Endothelial cell of umbilical vein (primary cell): ENCODE results near the gene ATP13A2. TPM values are rescaled to one million over a fixed set of nuclear protein-coding genes. Genes with fewer than 3 reads are reported as not detected.

Source experiments
- BruUV-seq: library from RNA; stranded (reverse); fragments of 400-500 nt; replicated peaks from 2 replicates; lab custom pipeline; 2021; lab: Mats Ljungman, UMichigan
- CTCF ChIA-PET: fragments of 300-600, 350-600 bp; sonication (Branson Sonifier 250); formaldehyde crosslinking; loops from one replicate; lab custom pipeline; 2021; ENCODE audit warnings: antibody characterized with exemption, inconsistent platforms; lab: Charles Lee
- POLR2A ChIA-PET: fragments of 300-600, 350-600 bp; sonication (Branson Sonifier 250); formaldehyde crosslinking; loops from one replicate; lab custom pipeline; 2021; ENCODE audit warnings: antibody characterized with exemption, inconsistent platforms; lab: Charles Lee
- DNase-seq: peaks from one replicate; pipeline ENCODE4 v3.0.0-alpha.2; 2011; ENCODE audit warnings: low read depth, low spot score
- FAIRE-seq: peaks from 2 replicates; lab custom pipeline; 2011; peaks lifted over from hg19 to GRCh38; lab: Jason Lieb, UNC
- H2AFZ ChIP-seq: 2 replicates; pipeline ENCODE4 v1.6.0; 2012; ENCODE audit warnings: low read depth, low read length, control low read depth, inconsistent platforms
- H3K27ac ChIP-seq: 2 replicates; pipeline ENCODE4 v1.5.1; 2011; ENCODE audit warnings: low read depth, mild to moderate bottlenecking, control low read depth, low read length, moderate library complexity; ENCODE audit not compliant: insufficient read depth
- H3K27me3 ChIP-seq, 2 experiments: 2 replicates each; pipeline versions ENCODE4 v1.6.0 to v1.6.1; 2011; ENCODE audit warnings: low read length in 2 of 2, mixed read lengths in 1 of 2; ENCODE audit not compliant: control insufficient read depth in 2 of 2, insufficient read depth in 2 of 2
- H3K36me3 ChIP-seq, 2 experiments: 2 replicates in 1 of 2; 3 replicates in 1 of 2; pipeline ENCODE4 v1.5.1; 2011; ENCODE audit warnings: low read length in 2 of 2, mild to moderate bottlenecking in 1 of 2, moderate library complexity in 1 of 2; ENCODE audit not compliant: control insufficient read depth in 2 of 2, insufficient read depth in 2 of 2; ENCODE audit errors: extremely low read depth in 1 of 2
- H3K4me1 ChIP-seq: 3 replicates; pipeline ENCODE4 v1.5.1; 2011; ENCODE audit warnings: mild to moderate bottlenecking, low read length; ENCODE audit not compliant: control insufficient read depth, insufficient read depth; ENCODE audit errors: extremely low read depth
- H3K4me2 ChIP-seq: 2 replicates; pipeline ENCODE4 v1.6.1; 2011; ENCODE audit warnings: low read length, control low read depth, mixed read lengths; ENCODE audit not compliant: insufficient read depth
- H3K4me3 ChIP-seq, 3 experiments: fragments of 200-600 bp in 1 of 3; sonication (generic), shearing (Covaris generic) in 1 of 3; replicated peaks in 1 of 3; 2 replicates each; pipeline ENCODE4 v1.5.1; 2011 to 2016; ENCODE audit warnings: control low read depth in 3 of 3, low read length in 3 of 3, mild to moderate bottlenecking in 2 of 3, inconsistent platforms in 1 of 3, low read depth in 1 of 3, moderate library complexity in 1 of 3; ENCODE audit not compliant: insufficient read depth in 1 of 3
- H3K79me2 ChIP-seq: 2 replicates; pipeline ENCODE4 v1.6.0; 2012; ENCODE audit warnings: low read length, inconsistent platforms; ENCODE audit not compliant: control insufficient read depth, insufficient read depth
- H3K9ac ChIP-seq: replicated peaks from 2 replicates; pipeline ENCODE3; 2011; ENCODE audit warnings: low read length, control low read depth; ENCODE audit not compliant: insufficient read depth; ENCODE audit errors: extremely low read depth
- H3K9me1 ChIP-seq: replicated peaks from 3 replicates; pipeline ENCODE4 v1.6.0; 2011; ENCODE audit warnings: mild to moderate bottlenecking, low read length; ENCODE audit not compliant: control insufficient read depth, insufficient read depth; ENCODE audit errors: extremely low read depth
- H3K9me3 ChIP-seq: replicated peaks from 2 replicates; pipeline ENCODE4 v1.5.1; 2012; ENCODE audit warnings: low read length, inconsistent platforms; ENCODE audit not compliant: control insufficient read depth, insufficient read depth
- H4K20me1 ChIP-seq: replicated peaks from 2 replicates; pipeline ENCODE3; 2011; ENCODE audit warnings: mild to moderate bottlenecking, low read length; ENCODE audit not compliant: control insufficient read depth, insufficient read depth; ENCODE audit errors: extremely low read depth
- CTCF ChIP-seq, 2 donors: IDR thresholded peaks; 1 replicate in 1 of 2; 2 replicates in 1 of 2; pipeline ENCODE4 v1.5.1; 2011; ENCODE audit warnings: low read length in 2 of 2, mild to moderate bottlenecking in 2 of 2, moderate library complexity in 2 of 2, control low read depth in 1 of 2, inconsistent platforms in 1 of 2, low read depth in 1 of 2; ENCODE audit not compliant: insufficient read depth in 1 of 2; ENCODE audit errors: extremely low read depth in 1 of 2
- EZH2 ChIP-seq: IDR thresholded peaks from 2 replicates; pipeline ENCODE4 v1.6.1; 2012; ENCODE audit warnings: borderline replicate concordance, low read depth, mild to moderate bottlenecking, moderate library complexity, low read length, inconsistent platforms; ENCODE audit not compliant: severe bottlenecking
- FOS ChIP-seq: IDR thresholded peaks from 2 replicates; pipeline ENCODE4 v1.6.1; 2011; ENCODE audit warnings: mild to moderate bottlenecking, low read length, moderate library complexity, borderline replicate concordance; ENCODE audit not compliant: insufficient read depth
- GATA2 ChIP-seq: IDR thresholded peaks from 2 replicates; pipeline ENCODE4 v1.7.0; 2011; ENCODE audit warnings: low read depth, mild to moderate bottlenecking, moderate library complexity, mixed read lengths, low read length; ENCODE audit not compliant: insufficient read length, insufficient read depth
- JUN ChIP-seq: IDR thresholded peaks from 2 replicates; pipeline ENCODE4 v1.6.1; 2011; ENCODE audit warnings: borderline replicate concordance, low read depth; ENCODE audit not compliant: insufficient read length, insufficient read depth
- MAX ChIP-seq: IDR thresholded peaks from 2 replicates; pipeline ENCODE4 v1.6.1; 2011; ENCODE audit not compliant: insufficient read depth, insufficient read length
- MYC ChIP-seq: IDR thresholded peaks from one replicate; pipeline ENCODE4 v1.6.1; 2011; ENCODE audit warnings: mild to moderate bottlenecking, low read depth, low read length
- POLR2A ChIP-seq: IDR thresholded peaks from 2 replicates; pipeline ENCODE4 v1.6.1; 2012; ENCODE audit warnings: low read depth, mild to moderate bottlenecking, control low read depth, low read length
- POLR2AphosphoS5 ChIP-seq: IDR thresholded peaks from 2 replicates; pipeline ENCODE4 v1.6.1; 2012; ENCODE audit warnings: low read depth, mild to moderate bottlenecking, control low read depth, low read length, moderate library complexity; ENCODE audit not compliant: insufficient read depth
- dilution Hi-C: fragments of 300-500 bp; cut with MboI; formaldehyde crosslinking; loops from one replicate; pipeline ENCODE4 v1.15.0; 2019; ENCODE audit warnings: low sequenced_read_pairs; ENCODE audit not compliant: extremely low pct_ligation_motif_present
- intact Hi-C: fragments of 100-400 bp; cut with micrococcal nuclease; formaldehyde crosslinking; loops from one replicate; pipeline ENCODE4 v1.10.0; 2022
- polyA plus RNA-seq, 4 experiments: library from polyadenylated mRNA; depleted of rRNA in 3 of 4; stranded (reverse) in 3 of 4; unstranded in 1 of 4; fragments of >200 nt; gene quantifications; 2 replicates each; pipeline versions ENCODE4 v1.2.1 to v1.2.3, GENCODE V29; 2011 to 2012; ENCODE audit warnings: missing spikeins in 1 of 4
- total RNA-seq: library from RNA; stranded (reverse); gene quantifications from 2 replicates; pipeline ENCODE4 v1.2.3, GENCODE V29; 2021

Gene ATP13A2
- total and polyA plus RNA-seq, 2 donors (not counting 3 experiments of a cell fraction or from before 2014, with no cell fraction given), result 44.9 to 60.6 TPM

GRCh38 chr1:16978567-16979474, 32.9 kb downstream of the ATP13A2 start:
- TF ChIP-seq JUN, result no peak
- TF ChIP-seq EZH2, result no peak
- no peak for TF ChIP-seq POLR2A
- BruUV-seq, result no TSS peak
- Histone ChIP-seq H3K9me1 (no peaks in the 10 kb centered on the region), H2AFZ (no peak overlapping the region), H3K9me3 (no peaks in the 10 kb centered on the region), H3K9ac (peak overlapping the region; percentile 58), H3K27me3 (no peaks in the 10 kb centered on the region), H3K36me3 (peaks cover 0 to 22% of the 10 kb centered on the region in 2 experiments), H3K4me2 (peak overlapping the region; percentile 34), H3K4me1 (peaks cover 14% of the 10 kb centered on the region), H4K20me1 (no peaks in the 10 kb centered on the region), H3K27ac (no peak overlapping the region), H3K79me2 (no peaks in the 10 kb centered on the region), H3K4me3 (peak overlapping the region in 2 of 3 experiments; percentile 52 to 72)
- CTCF ChIA-PET, result interaction anchor here (0.6 to 4.5 kb wide), 7 partner anchors 9 to 67 kb away, joined by 3 to 25 read pairs (median 4); no protein-coding TSS in a partner anchor
- POLR2A ChIA-PET, result interaction anchor here (1.1 kb wide), 1 partner anchor 74 kb away, joined by 4 read pairs; no protein-coding TSS in a partner anchor
- intact Hi-C loops, result no loop called here
- DNase-seq, result peak; percentile 61
- dilution Hi-C loops, result no loop called here
- FAIRE-seq, result no peak

- CTCF ChIA-PET, result interaction anchor here (0.6 to 4.5 kb wide), 5 partner anchors 11 to 68 kb away, joined by 3 to 25 read pairs (median 5); no protein-coding TSS in a partner anchor
- no peak for FAIRE-seq
- intact Hi-C loops, result no loop called here
Measured at GRCh38 chr1:16978139-16978538, 33.6 kb downstream of the ATP13A2 start.

More at GRCh38 chr1:16978139-16978538, 33.6 kb downstream of the ATP13A2 start:
- no TSS peak for BruUV-seq
- no peaks in the 10 kb centered on the region for H3K27me3 ChIP-seq
- no peaks in the 10 kb centered on the region for H3K79me2 ChIP-seq
- dilution Hi-C loops, result no loop called here
- no peak overlapping the region for H3K9ac ChIP-seq
- no peak for TF ChIP-seq POLR2AphosphoS5
- TF ChIP-seq FOS, result no peak
- TF ChIP-seq POLR2A, result no peak
- no peak for TF ChIP-seq GATA2
- TF ChIP-seq JUN, result no peak
- no peak for TF ChIP-seq CTCF (IDR thresholded peaks at IDR 0.05; ENCODE audit: extremely low read depth in 1 of 2, insufficient read depth in 1 of 2, low read depth in 1 of 2, low read length in 2 of 2)
- TF ChIP-seq MYC, result no peak
- TF ChIP-seq MAX, result no peak
- TF ChIP-seq EZH2, result no peak
- peaks cover 14% of the 10 kb centered on the region for H3K4me1 ChIP-seq
- no peak overlapping the region for H3K4me2 ChIP-seq
- H4K20me1 ChIP-seq, result no peaks in the 10 kb centered on the region
- H3K9me1 ChIP-seq, result no peaks in the 10 kb centered on the region
- POLR2A ChIA-PET, result interaction anchor here (1.1 kb wide), 1 partner anchor 73 kb away, joined by 4 read pairs; no protein-coding TSS in a partner anchor
- no peak overlapping the region for H3K27ac ChIP-seq
- H3K4me3 ChIP-seq, result no peak overlapping the region
- no peak for DNase-seq
- no peak overlapping the region for H2AFZ ChIP-seq
- H3K9me3 ChIP-seq, result no peaks in the 10 kb centered on the region
- peaks cover 0 to 25% of the 10 kb centered on the region in 2 experiments for H3K36me3 ChIP-seq
